GM21381 (cell line): ENCODE measurements around the gene NOS1AP.

Source experiments
- ATAC-seq: cut with Tn5 transposase; IDR thresholded peaks from one replicate; pipeline ENCODE4 v1.9.1; 2021; ENCODE audit warnings: mild to moderate bottlenecking, moderate library complexity; ENCODE audit not compliant: unreplicated experiment

The NOS1AP gene

DNA sequence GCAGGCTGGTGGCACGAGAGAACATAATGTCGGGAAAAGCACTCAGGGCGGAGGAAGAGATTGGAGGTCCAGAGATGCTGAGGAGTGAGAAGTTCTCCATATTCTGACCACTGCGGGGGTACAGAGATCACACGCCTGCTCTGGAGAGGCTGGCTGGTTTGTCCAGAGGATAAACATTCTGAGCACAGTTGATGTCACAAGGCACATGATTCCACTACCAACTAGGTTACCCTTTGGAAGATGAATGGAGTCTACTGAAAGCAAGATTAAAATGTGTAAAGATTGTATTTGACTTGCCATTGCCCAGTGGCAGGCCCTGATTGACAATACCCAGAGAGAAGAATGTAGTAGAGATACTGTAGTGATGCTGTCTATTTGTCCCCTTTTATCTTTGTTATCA is 307.2 kb downstream of the NOS1AP start, which contains the start of gene SPATA46:
Gene SPATA46, minus strand, starts transcription at position 164 of the 400 bp plus-strand sequence. Its CDS starts 64 bp downstream, at position 100.
- no peak for ATAC-seq

DNA sequence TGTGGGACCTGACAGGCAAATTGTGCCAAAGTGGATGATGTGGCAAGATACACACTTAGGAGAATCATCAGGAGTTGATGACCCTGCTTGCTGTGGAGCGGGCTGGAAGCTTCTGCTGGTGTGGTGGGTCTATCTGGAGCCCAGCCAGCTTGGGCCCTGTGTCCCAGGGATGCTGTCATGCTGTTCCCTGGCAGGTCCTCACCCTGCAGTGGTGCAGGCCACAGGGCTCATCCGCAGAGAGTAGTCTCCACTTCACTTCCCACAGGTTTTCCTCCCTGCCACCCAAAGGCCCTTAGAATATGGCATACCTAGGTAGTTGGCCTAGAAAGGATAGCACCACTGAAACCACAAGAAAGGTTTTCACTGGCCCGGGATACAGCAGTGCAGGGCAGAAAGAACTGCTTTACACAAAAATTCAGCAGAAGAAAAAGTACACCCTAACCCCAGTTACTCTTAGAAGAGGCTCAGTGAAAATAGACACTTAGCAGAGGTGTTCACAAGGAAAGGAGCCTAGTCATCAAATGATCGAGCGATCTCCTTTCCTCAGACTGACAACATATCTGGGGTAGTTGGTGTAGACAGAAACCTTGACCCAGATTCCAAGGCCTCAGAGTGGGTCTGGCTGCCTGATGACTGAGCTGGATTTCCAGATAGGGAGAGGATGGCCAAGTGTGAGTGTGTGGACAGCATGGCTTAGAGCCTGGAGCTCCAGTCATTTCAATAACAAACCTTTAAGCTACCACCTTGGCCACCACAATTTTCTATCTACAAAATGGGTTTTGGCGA is 310.8 kb downstream of the NOS1AP start:
- no peak for ATAC-seq

DNA sequence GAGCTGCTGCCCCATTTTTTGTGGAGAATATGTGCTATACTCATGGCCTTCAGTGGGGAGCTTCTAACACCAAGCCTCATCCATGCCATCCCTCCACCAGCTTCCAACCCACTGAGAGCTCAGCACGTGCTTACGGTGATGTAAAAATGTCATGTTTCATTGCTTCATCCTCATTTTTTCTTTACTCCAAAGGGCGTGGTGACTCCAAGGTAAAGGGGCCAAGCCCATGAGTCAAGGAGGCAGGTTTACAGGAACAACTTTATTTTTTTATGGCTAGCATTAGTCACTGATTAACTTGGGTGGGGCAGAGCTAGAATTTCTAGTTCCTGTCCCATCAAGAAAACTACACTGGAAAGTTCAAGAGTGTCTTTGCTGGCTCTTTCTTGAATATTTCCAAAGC is 311.9 kb downstream of the NOS1AP start, which contains the start of gene C1orf226:
Gene C1orf226, plus strand, starts transcription at position 346 of the 400 bp plus-strand sequence. CDS start 174 bp downstream, outside the sequence.
- ATAC-seq = no peak

DNA sequence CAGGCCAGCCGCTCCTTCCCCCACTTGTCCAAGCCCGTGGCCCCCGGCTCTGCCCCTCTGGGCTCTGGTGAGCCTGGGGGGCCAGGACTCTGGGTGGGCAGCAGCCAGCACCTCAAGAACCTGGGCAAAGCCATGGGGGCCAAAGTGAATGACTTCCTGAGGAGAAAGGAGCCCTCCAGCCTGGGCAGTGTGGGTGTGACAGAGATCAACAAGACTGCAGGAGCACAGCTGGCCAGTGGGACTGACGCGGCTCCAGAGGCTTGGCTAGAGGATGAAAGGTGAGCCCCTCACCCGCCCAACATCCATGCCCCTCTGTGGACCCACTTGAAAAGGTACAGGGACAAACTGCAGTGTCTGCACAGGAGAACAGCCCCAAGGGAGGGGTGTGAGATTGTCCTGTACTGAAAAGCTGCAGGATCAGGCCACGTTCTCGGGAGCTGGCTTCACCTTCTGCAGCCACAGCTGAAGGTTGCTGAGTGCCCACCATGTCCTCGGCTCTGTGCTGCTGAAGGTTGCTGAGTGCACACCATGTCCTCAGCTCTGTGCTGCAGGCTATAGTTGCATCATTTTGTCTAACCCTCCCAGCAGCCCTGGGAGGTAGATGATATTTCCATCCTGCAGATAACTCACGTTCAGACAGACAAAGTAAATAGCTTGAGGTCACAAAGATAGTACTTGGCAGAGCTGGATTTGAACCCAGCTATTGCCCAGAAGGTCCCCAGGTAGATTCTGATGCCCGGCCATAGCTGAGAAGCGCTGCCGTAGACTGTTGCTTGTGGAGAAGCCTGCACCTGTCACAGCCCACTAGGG is 312.7 kb downstream of the NOS1AP start:
- no peak for ATAC-seq

DNA sequence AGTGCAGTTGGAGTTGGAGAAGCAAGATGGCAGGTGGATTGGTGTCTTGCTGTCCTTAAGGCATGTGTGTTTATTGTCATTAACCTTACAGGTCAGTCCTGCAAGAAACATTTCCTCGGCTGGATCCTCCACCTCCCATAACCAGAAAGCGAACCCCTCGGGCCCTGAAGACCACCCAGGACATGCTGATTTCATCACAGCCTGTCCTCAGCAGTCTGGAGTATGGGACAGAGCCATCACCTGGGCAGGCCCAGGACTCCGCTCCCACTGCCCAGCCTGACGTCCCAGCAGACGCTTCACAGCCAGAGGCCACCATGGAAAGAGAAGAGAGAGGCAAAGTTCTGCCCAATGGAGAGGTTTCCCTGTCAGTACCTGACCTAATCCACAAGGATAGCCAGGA is 313.6 kb downstream of the NOS1AP start:
- ATAC-seq = no peak

DNA sequence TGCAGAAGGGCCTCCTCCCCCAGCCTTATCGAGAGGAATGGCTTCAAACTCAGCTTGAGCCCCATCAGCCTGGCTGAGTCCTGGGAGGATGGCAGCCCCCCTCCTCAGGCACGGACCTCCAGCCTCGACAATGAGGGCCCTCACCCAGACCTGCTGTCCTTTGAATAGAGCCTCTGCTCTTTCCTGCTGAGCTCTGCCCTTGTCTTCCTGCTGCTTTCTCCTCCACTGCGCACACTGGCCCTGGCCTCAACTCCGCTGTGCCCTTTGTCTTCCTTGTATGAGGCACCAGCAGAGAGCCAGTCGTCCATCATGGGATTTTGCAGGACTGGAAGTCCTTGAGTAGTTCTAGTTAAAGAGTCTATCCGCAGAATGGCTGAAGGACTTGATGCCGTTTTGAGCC is 314.0 kb downstream of the NOS1AP start:
- no peak for ATAC-seq

DNA sequence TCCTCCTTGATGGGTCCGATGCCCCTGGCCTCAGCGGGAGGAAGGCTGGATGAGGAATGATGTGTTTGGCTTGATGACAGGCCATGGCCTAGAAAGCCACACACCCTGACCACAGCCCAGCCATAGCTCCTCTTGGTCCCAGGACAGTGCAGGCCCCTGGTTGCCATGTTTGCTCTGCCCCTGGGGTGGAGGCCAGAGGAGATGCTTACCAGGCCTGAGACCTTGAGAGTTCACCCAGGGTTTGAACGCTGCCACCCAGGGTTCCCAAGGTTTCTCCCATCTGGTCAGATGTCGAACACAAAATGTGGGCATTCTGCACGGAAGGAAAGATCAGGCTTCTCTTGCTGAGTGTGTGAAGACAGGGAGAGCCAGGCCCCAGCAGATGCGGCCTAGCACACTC is 314.6 kb downstream of the NOS1AP start:
- ATAC-seq = no peak

DNA sequence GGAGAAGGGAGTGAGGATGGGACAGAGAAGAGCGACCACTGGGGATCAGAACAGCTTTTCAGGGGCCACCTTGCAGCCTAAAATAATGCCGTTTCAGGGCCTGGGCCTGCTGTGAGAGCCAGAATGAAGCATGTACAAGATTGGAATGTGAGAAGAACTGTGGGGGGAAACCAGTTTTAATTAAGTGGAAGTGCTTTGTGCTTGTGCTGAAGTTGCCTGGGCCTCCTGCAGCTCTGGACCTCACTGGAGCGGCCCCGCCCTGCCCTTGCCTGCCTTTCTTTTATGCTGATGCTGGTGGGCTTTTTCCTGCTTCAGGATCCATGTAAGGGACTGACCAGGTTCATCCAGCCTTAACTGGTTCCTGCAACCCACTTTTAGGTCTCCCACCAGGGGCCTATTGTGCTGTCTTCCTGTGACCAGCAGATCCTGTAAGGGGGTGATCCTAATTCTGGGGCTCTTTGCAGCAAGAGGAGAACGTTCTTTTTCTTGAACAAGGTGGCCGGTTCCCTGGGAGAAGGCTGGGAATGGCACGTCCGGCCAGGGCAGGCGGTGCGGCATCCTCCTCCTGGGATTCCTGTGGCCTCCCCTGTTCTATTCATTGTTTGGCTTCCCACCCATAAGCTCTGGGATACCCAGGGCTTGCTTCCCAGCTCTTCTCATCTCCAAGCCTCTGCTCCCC is 315.2 kb downstream of the NOS1AP start:
- ATAC-seq = no peak

DNA sequence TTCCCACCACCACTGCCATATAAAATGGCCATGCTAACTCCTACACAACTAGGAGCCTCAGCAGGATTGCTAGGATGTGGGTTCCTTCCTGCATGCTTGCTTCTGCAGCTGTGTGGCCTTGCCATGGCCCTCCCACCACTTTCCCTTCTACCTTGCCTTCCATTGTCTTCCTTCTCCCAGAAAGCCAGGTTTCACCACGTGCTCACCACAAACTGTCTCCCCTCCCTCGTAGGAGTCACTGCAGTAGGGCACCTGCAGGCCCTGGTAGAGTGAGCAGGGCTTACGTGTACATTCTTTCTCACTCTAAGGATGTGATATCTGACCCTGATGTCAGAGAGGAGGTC is 315.8 kb downstream of the NOS1AP start:
- no peak for ATAC-seq

DNA sequence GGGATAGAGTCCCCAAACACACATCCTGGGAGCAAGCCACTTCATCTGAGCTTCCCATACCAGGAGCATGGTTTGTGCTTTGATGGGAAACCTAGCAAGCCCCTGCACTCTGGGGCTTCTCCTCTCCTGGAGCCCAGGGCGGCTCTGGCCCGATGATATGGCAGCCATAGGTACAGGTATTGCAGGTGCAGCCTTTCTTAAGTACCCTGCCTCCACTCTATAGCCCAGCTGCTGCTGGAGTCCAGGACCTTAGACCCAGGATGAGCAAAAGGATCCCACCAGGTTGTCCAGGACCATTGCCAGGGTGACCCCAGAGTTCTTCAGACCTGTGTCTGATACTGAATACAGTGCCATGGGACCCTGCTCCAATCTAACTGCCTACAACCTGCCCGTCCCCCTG is 316.2 kb downstream of the NOS1AP start:
- ATAC-seq = no peak

DNA sequence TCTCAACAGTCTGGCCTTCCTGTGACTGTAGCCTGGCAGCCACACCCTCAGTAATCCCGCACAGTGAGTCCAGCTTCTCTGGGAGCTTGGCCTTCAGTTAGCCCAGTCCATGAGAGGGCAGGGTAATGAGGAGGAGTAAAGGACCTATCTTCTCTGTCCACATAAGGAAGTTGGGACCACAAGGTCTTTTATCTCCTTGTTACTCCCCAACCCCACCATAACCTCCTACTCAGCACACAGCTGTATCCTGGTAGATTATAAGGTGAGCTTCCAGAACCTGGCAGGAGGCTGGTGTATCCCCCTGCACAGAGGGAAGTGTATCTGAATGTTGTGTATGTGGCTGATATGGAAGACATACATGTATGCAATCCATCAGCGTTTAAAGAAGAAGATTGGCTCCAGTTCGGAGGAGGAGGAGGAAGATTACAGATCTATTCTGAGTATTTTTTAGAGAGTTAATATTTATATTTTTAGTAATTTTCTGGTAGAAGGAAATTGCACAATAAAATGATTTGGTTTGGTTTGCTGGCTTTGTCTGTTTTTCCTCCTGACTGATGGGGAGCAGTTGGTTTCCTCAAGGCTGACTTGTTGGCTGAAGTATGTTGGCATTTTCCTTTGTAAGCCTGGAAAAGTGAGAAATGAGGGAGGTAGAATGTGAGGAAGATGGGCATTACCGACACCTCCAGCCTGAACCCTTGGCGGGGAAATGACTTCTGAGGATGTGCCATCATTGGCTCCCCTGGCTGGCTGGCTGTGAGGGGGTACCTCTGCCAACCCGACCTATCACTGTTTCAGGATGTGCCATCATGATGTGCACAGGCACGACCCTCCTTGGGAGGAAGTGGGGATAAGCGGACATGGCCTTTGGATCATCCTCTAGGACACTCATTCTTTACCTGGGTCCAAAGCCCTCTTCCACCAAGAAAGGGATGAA is 317.1 kb downstream of the NOS1AP start:
- ATAC-seq = no peak

DNA sequence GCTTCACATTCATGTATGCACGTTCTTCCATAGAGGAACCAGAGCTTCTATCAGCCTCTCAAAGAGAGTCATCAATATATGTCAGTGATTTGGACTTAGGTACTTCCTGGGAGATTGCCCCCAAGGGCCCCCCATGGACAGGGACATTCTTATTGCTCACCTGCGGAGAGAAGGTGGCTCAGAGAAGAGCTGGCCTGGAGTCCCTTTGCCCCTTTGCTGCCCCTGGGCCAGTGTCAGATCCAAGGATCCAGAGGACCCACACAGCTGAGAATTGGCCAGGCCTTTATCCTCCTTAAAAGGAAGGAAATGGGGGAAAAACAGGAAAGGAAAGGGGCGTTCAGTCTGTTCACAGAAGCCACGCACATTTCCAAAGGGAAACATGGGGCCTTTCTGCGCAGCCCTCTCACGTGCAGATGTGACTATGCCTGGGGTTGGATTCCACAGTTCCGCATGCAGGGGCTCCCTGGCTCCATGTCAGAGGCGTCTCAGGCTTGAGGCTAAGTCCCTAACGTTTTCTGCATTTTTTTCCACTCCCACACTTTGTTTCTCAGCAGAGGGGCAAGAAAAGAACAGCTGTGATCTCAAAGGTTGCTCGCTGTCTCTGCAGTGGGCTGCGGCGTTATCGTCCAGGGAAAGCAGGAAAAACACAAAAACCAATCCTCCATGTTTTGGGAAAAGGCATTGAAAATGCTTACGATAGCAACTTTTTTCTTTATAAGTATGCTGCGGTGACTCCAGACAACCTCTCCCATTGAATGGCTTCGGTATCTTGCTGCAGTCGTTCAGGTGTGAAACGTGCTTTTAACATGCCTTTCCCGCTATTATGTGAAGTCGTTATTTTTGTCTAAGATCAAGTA is 318.0 kb downstream of the NOS1AP start:
- ATAC-seq = no peak

DNA sequence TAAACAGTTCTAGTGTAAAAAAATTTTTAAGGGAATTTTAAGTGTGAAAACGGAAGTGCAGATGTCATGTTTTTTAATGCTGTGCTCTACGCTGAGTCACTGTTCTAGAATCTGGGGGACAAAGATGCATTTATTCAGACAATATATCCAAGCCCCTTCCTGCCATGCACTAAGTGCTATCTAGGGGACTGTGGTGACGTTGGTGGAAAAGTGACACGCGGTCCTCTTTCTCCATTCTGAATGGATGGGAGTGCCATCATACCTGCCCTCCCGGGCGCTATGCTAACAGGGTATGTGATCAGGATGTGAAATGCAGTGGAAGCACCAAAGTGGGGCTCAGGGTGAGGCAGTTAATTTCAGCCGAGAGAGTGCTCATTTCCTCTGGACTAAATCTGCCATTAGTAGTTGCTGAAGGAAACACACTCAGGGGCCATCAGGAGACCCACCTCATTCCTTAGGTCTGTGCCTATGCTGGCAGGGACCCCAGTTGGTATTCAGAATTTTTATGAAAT is 318.6 kb downstream of the NOS1AP start:
- no peak for ATAC-seq

DNA sequence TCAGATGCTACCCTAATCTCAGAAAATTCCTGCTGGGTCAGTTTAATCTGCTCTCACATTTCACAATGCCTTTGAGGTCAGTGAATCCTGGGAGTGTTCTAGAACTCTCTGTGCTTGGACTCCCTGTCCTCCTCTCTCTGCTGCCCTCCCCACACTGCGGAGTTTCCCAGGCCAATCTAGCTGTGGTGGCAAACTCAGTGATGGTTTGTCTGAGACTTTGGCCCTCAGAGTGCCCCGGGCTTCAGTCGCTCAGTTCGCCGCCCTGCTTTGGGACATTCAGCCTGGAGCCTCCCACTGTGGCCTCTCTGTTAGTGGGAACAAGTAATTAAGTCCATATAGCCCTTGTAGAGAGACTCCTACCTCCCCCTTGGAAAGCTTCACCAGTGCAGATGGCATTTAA is 319.1 kb downstream of the NOS1AP start:
- ATAC-seq = no peak

DNA sequence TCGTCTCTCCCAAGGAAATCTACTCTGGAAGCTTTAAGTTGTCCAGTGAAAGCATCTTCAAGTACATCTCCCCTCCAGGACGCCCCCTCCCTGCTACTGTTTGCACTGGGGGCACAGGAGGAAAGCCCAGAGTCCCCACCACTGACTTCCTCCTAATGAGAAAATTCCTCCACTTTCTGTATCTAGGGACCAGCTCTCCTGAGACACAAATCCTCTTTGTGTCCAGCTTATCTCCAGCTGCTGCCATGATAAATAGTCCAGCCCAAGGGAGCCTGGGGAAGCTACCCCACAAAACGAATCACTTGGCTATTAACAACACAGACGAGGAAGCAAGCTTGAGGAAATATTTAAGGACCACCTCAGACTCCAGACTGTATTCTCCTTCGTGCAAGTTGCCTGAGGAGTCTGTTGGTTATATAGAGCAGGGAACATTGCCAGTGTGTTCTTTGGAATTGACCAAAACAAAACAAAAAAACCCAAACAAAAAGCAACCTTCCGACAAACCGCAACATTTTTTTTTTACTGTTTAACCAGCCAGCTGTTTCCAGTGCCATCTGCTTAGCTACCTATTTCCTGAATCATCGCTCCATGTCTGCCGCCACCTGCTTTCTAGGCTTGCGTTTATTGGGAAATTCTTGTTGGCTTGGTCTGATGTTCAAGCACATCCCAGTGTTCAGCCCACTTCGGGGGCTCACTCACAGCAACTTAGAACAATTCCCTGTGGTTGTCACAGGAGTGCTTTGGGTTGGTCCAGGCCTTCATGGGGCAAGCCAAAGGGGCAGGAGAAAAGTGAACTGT is 319.7 kb downstream of the NOS1AP start:
- no peak for ATAC-seq

DNA sequence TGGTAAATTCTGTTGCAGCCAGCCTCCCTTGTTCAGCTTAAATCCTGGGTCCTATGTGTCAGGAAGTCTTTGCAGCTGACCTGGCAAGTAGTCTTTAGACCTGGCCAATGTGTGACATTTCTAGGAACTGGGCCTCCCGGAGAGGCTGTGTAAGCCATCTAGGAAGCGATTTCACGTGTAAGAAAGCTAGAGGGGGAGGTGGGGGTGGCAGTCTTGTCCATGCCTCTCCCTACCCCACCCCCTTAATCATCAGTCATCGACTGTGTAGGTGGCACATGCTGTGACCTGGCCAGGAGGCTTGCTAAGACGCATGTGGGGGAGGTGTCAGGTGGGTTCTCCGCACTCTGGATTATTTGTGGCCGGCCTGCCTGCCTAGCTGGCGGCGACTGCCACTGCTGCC is 320.5 kb downstream of the NOS1AP start:
- ATAC-seq = no peak

DNA sequence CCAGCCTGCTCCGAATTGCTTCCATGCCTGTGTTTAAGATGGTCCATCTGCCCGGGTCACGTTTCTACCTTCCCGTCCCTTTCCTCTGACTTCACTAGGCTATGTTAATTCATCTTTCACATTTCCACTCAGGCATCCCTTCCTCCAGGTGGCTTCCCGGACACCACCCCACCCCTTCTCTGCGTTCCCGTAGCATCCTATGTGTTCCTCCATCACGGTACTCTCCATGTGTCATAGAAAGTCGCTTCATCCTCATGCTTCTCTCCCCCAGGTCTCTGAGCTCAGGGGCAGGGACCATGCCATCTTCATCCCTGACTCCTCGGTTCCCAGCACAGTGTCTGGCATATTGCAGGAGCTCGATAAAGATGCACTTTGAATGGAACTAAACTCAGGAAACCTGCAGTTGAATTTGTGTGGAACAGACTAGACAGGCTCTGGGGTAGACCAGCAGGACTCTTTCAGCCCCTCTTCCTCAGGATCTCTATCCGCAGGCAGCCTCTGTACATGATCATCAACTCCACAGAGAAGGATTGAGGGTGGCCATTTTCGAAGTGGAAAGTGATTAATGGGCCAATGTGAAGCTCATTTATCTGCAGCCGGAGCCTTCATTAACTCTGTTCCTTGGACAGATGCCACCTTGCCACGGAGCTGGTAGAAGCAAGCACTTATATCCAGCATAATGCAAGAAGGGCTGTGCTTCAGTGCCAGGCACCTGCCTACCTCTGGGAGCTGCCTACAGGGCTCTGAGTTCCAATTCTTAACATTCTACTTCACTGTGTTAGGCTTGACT is 321.1 kb downstream of the NOS1AP start:
- ATAC-seq = no peak
